Effector CD8-positive, alpha-beta T cell (primary cell): Measurements from ENCODE around the gene IL17RE.
"Not testable (repeated sequence)": the region's sequence is repeated elsewhere in the genome, so short reads cannot be mapped to it uniquely, and the experiment has no call there.

Experiments
- DNase-seq: peaks from one replicate; lab custom pipeline; 2025; lab: John Stamatoyannopoulos, UW
- total RNA-seq, 4 experiments: gene quantifications; one replicate each; lab custom pipeline; 2026; lab: John Stamatoyannopoulos, UW

IL17RE gene
- 0.19 to 1.1 (median 0.76) reads per million in 4 experiments for total RNA-seq

GRCh38 chr3:9902372-9903237 is at the start of gene IL17RE:
Gene IL17RE (plus strand): TSS chr3:9902848. CDS start chr3:9902933, 85 bp downstream.
- no peak for DNase-seq

GRCh38 chr3:9854291-9854940 is 48.2 kb upstream of the IL17RE start:
- DNase-seq: not testable (repeated sequence)

GRCh38 chr3:9855594-9855993 is 47.1 kb upstream of the IL17RE start:
- DNase-seq: no peak

- no peak for DNase-seq
Measured at GRCh38 chr3:9859530-9860025, 43.1 kb upstream of the IL17RE start.

DNA sequence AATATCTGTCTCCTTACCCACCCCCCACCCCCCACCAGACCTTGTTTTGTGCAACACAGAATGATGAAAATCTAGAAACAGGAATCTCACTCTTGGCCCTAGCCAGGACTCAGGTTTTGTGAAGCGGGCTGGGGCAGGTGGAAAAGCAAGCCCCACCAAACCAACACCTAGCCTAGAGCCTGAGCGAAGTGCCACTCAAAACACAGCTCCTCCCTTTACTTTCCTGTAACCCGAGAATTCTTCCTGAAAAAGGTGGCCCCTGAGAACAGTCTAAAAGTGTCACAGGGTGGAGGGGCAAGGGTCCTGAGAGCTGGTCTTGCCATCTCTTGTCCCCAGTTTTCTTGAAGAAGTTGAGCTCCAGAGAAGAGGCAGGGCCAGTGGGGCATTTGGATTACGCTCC is 41.4 kb upstream of the IL17RE start:
- no peak for DNase-seq

GRCh38 chr3:9861626-9862130 is 41.0 kb upstream of the IL17RE start:
- no peak for DNase-seq

- DNase-seq: no peak
Measured at GRCh38 chr3:9862391-9863057, 40.1 kb upstream of the IL17RE start.

DNA sequence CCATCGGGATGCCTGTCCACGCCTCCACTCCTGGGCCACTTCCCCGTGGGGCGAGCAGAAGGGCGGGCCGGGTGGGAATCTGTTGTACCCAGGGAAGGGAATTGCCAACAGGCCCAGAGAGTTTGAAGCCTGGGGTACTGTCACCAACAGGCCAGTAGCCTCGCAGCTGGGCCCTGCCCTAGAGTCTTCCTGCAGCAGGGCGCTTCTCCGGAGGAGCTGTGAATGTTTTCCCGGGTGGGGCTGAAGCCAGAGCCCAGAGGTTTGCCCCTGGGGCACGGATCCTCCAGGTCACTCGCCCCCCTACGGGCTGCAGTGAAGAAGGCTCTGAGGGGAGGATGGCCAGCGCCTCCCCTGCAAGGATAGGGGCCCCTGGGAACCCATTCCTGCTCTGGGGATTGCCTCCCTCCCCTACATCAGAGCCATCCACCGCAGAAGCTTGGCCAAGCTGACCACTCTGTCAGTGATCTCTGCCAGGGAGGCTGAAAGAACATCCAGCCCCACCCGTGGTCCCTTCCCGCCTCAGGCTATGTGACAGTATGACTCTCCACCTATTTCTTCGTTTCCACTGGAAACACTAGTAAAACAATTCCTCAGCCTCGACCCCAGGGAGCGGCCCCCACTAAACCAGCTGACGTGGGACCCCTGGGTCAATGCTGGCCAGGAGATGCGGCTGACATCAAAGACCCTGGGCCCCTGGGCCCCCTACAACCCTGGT is 39.4 kb upstream of the IL17RE start:
- DNase-seq: no peak

- no peak for DNase-seq
Measured at GRCh38 chr3:9864200-9864927, 38.3 kb upstream of the IL17RE start.

- DNase-seq: not testable (repeated sequence)
Measured at GRCh38 chr3:9865125-9865637, 37.5 kb upstream of the IL17RE start.

DNA sequence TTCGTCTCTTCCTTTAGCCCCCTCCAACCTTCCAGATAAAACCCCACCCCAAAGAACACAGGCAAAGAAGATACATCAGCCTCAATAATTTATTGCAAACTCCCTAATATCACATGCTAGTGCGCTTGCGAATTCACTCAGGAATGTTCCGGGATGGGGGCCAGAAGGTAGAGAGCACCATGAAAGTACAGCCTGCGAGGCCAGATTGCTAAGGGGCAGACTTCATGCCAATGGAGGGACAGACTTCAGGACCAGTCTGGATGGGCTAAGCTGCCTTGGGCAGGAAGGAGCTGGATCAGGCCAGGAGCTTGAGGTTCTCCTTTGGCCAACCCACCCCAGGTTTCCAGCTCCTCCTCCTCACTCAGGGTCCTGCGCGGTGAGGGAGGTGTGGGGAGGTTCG is 36.0 kb upstream of the IL17RE start:
- no peak for DNase-seq

- DNase-seq: no peak
Measured at GRCh38 chr3:9867106-9867505, 35.5 kb upstream of the IL17RE start.

DNA sequence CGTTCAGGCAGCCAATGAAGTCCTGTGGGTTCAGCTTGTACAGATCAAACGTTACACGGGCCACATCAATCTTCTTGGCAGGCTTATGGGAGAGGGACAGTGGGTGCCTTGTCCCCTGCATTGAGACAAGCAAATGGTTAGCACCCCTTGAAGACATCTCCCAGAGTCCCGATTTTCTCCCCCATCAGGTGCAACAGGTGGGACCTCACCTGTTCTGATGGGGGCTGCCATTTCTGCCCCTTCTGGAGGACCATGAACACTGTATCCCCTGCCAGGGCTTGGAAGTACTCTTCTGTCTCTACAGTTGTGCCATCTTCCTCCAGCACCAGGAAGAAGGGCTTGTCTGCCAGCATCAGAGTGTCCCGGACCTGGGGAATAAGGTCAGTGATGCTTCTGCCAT is 32.7 kb upstream of the IL17RE start:
- DNase-seq: no peak

DNA sequence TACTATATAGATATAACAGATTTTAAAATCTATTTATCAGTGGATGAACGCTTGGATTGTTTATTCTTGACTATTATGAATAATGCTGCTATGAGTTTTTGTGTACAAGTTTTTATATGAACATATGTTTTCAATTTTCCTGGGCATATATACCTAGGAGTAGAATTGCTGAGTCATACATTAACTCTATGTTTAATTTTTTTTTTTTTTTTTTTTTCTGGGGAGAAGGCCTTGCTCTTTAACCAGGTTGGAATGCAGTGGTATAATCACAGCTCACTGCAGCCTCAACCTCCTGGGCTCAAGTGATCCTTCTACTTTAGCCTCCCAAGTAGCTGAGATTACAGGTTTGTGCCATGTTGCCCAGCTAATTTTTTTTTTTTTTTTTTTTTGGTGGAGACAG is 31.7 kb upstream of the IL17RE start:
- no peak for DNase-seq

- not testable (repeated sequence) for DNase-seq
Measured at GRCh38 chr3:9872067-9872466, 30.6 kb upstream of the IL17RE start.

GRCh38 chr3:9875448-9875847 is 27.2 kb upstream of the IL17RE start:
- DNase-seq: no peak

DNA sequence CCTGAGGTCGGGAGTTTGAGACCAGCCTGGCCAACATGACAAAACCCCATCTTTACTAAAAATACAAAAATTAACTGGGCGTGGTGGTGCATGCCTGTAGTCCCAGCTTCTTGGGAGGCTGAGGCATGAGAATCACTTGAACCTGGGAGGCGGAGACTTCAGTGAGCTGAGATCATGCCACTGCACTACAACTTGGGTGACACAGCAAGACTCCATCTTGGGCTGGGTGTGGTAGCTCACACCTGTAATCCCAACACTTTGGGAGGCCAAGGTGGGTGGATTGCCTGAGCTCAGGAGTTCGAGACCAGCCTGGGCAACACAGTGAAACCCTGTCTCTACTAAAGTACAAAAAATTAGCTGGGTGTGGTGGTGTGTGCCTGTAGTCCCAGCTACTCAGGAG is 26.4 kb upstream of the IL17RE start:
- DNase-seq: not testable (repeated sequence)

DNA sequence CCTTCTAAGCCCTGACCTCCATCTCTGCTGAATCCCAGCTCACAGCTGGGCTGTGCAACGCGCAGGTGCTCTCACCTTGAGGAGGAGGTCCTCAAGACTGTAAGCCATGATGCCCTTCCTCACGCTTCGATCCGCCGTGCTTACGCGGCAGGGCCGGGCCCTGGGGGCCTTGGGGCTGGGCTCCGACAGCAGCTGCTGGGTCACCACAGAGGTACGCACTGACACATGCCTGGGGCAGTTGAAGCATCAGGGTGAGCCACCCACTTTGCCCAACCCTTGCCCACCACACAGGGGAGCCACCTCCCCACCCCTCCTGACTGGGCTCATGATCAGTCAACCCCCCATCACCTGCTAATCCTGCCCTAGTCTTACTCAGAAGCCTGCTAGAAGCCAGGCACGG is 25.7 kb upstream of the IL17RE start:
- no peak for DNase-seq

GRCh38 chr3:9878700-9879099 is 23.9 kb upstream of the IL17RE start:
- no peak for DNase-seq

DNA sequence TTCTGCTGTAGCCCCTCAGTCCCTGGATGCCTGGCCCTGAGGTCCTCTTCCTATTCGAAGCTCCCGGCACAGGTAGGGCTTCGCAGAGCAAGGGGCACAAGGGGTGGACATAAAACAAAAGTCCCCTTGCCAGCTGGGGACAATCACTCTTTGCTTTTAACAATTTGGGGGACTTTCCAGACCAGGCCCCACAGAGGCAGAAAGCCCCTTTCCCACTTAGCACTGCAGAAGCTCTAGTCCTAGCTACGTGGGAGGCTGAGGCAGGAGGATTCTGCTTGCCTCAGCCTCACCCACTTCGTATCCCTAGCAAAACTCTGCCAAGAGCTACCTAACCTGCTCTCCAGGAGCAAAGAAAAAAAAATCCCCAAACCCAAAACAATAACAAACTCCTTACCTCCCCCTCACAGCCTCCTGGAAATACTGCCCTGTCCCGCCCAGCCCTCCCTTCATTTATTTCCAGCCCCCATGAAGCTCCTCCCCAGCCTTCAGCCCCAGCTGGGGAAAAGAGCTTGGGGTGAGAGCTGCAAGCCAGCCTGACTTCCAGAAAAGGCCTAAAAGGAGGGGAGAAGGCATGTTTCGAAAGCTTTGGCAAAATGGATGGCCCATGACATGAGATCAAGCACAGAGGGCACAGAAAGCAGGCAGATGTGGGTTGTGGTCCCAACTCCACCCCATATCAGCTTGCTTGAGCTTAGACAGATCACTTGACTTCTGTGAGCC is 22.7 kb upstream of the IL17RE start, which contains the start of gene CIDEC:
TSS of gene CIDEC (minus strand) at position 424 of the 720 bp plus-strand sequence. CDS start 1,767 bp downstream, outside the sequence.
- DNase-seq: no peak
